T-cell (primary cell): ENCODE results near the gene LHPP. TPM values are rescaled to one million over a fixed set of nuclear protein-coding genes. Genes with fewer than 3 reads are reported as not detected.

ENCODE experiments used
- ATAC-seq, 4 experiments: fragments of 200-7000 bp in 3 of 4; fragments of 150-1000 bp in 1 of 4; cut with Tn5 transposase; replicated peaks in 1 of 4; 1 replicate in 3 of 4; 2 replicates in 1 of 4; pipeline ENCODE4 v1.10.0; 2021; ENCODE audit warnings: moderate library complexity in 3 of 4, mild to moderate bottlenecking in 2 of 4, moderate number of reproducible peaks in 1 of 4
- CTCF ChIA-PET, 2 donors: fragments of 300-600 bp; sonication (Branson Sonifier 250); formaldehyde crosslinking; loops; one replicate each; lab custom pipeline; 2022; ENCODE audit warnings: antibody characterized with exemption in 2 of 2; lab: Charles Lee
- POLR2A ChIA-PET, 2 donors: fragments of 300-600 bp; sonication (Branson Sonifier 250); formaldehyde crosslinking; loops; one replicate each; lab custom pipeline; 2022; ENCODE audit warnings: antibody characterized with exemption in 2 of 2; lab: Charles Lee
- DNase-seq, 35 experiments: peaks; one replicate each; pipeline versions ENCODE4 v3.0.0 to v3.0.0-alpha.2; 2013 to 2023
- H3K27ac ChIP-seq: one replicate; pipeline ENCODE4 v1.5.1; 2013; ENCODE audit warnings: low read length
- H3K27me3 ChIP-seq, 2 experiments: replicated peaks in 1 of 2; 1 replicate in 1 of 2; 2 replicates in 1 of 2; pipeline versions ENCODE4 v1.6.1 to v1.7.0; 2013; ENCODE audit warnings: low read length in 1 of 2, mixed read lengths in 1 of 2; ENCODE audit not compliant: control insufficient read depth in 2 of 2, insufficient read depth in 2 of 2; ENCODE audit errors: extremely low read depth in 1 of 2
- H3K36me3 ChIP-seq, 2 donors: 1 replicate in 1 of 2; 2 replicates in 1 of 2; pipeline versions ENCODE4 v1.6.1 to v1.7.0; 2013; ENCODE audit warnings: low read length in 1 of 2; ENCODE audit not compliant: control insufficient read depth in 2 of 2, insufficient read depth in 1 of 2; ENCODE audit errors: extremely low read depth in 1 of 2
- H3K4me1 ChIP-seq, 2 experiments: 1 replicate in 1 of 2; 2 replicates in 1 of 2; pipeline versions ENCODE4 v1.6.1 to v1.7.0; 2013; ENCODE audit warnings: low read length in 2 of 2, mixed read lengths in 1 of 2; ENCODE audit not compliant: insufficient read depth in 2 of 2, control insufficient read depth in 1 of 2; ENCODE audit errors: extremely low read depth in 1 of 2
- H3K4me3 ChIP-seq, 2 donors: 1 replicate in 1 of 2; 2 replicates in 1 of 2; pipeline versions ENCODE4 v1.5.1 to v1.7.0; 2013; ENCODE audit warnings: mild to moderate bottlenecking in 2 of 2, low read length in 1 of 2, moderate library complexity in 1 of 2; ENCODE audit not compliant: control insufficient read depth in 1 of 2; ENCODE audit errors: extremely low read depth in 1 of 2
- H3K9me3 ChIP-seq: 2 replicates; pipeline ENCODE4 v1.7.0; 2013
- H3K27ac Mint-ChIP-seq, 2 donors: one replicate each; pipeline ENCODE4 v1.8.0; 2020 to 2021; ENCODE audit warnings: mild to moderate bottlenecking in 2 of 2, mixed read lengths in 2 of 2
- H3K27me3 Mint-ChIP-seq, 2 donors: one replicate each; pipeline ENCODE4 v1.8.0; 2021 to 2022; ENCODE audit warnings: mixed read lengths in 2 of 2
- H3K36me3 Mint-ChIP-seq: one replicate; pipeline ENCODE4 v1.8.0; 2021; ENCODE audit warnings: mixed read lengths
- H3K4me1 Mint-ChIP-seq, 3 donors: one replicate each; pipeline ENCODE4 v1.8.0; 2020 to 2022; ENCODE audit warnings: mixed read lengths in 3 of 3, mild to moderate bottlenecking in 1 of 3
- H3K4me3 Mint-ChIP-seq, 3 donors: one replicate each; pipeline ENCODE4 v1.8.0; 2020 to 2022; ENCODE audit warnings: mild to moderate bottlenecking in 3 of 3, mixed read lengths in 3 of 3, moderate library complexity in 3 of 3
- H3K9me3 Mint-ChIP-seq, 3 donors: one replicate each; pipeline ENCODE4 v1.8.0; 2020 to 2022; ENCODE audit warnings: mixed read lengths in 3 of 3
- WGBS: methylation state at CpG from one replicate; pipeline ENCODE4 v1.1.5; 2013; ENCODE audit warnings: missing lambda C conversion rate; ENCODE audit not compliant: insufficient coverage; 5-methylcytosine and 5-hydroxymethylcytosine counted together
- total RNA-seq, 35 experiments: library from RNA in 6 of 35; stranded (reverse) in 6 of 35; fragments of 120-200 nt in 1 of 35; gene quantifications; one replicate each; pipeline versions ENCODE4 v1.2.1 to v1.2.4 and lab custom pipeline; 2013 to 2026

Gene LHPP
- total RNA-seq, 5 donors from 2014 or later (not counting 1 experiment from before 2014, with no cell fraction given), result 13.2 to 27.4 (median 22.3) TPM

DNA sequence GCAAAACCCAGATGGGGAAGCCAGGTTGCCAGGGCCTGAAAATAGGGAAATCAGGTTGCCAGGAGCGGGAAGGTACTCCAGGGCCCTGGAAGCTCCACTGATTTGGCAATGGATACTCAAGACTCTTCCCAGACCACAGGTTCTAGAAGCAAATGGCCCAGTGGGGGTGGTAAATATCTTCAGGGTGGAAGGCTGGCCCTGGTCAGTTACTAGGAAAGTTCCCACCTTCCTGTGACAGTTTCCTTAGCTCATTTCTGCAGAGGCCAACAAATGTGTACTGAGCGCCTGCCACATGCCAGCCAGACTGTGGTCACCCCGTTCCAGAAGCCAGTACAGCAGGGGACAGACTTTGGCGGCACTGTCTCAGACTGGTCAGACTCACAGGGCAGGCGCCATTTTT, 168.9 kb downstream of the LHPP start:
- Histone ChIP-seq H3K9me3 (peaks cover 2% of the 10 kb centered on the region), H3K27ac (peak overlapping the region; percentile 30), H3K36me3 (peaks cover 0 to 6% of the 10 kb centered on the region in 2 donors), H3K27me3 (no peaks in the 10 kb centered on the region), H3K4me1 (peaks cover 21 to 77% of the 10 kb centered on the region in 2 experiments), H3K4me3 (no peak overlapping the region)
- 92% methylated on average over 4 of the region's 5 CpGs for WGBS
- no peak for DNase-seq
- no peak for ATAC-seq
- CTCF ChIA-PET, result interaction anchor here (0.8 to 1.3 kb wide), 2 partner anchors 111 kb away, joined by 3 to 4 read pairs; no protein-coding TSS in a partner anchor
- Mint-ChIP-seq H3K27ac (peak overlapping the region; percentile 39 to 77), H3K27me3 (no peaks in the 10 kb centered on the region), H3K9me3 (no peaks in the 10 kb centered on the region), H3K4me3 (no peak overlapping the region), H3K4me1 (peaks cover 55 to 87% (median 67%) of the 10 kb centered on the region in 3 donors), H3K36me3 (peaks cover 16% of the 10 kb centered on the region)
- POLR2A ChIA-PET, result no interaction called here

DNA sequence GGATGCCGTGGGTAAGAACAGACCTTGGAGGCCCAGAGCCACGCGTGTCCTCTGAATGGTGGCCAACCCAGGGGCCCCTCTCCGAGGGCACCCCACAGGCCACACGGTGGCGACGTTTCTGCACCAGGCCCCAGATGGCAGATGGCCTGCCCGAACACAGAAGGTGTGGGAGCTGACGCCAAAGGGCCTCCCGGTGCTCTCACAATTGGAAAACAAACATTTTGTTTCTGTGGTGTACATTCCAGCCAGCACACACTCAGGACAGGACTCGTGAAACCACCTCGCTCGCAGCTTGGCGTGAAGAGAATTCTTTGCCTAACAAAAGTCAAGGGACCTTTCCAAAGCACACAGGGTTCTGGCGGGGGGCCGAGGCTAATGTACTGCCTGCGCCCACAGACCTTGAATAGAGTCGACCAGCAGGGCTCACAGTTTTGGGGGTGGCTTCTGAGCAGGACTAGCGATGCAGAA, 170.5 kb downstream of the LHPP start:
- Mint-ChIP-seq H3K27ac (peak overlapping the region; percentile 78 to 82), H3K4me1 (peaks cover 62 to 88% (median 69%) of the 10 kb centered on the region in 3 donors), H3K4me3 (peak overlapping the region in 1 of 3 donors; percentile 49), H3K9me3 (no peaks in the 10 kb centered on the region), H3K36me3 (peaks cover 16% of the 10 kb centered on the region), H3K27me3 (no peaks in the 10 kb centered on the region)
- Histone ChIP-seq H3K36me3 (peaks cover 0 to 6% of the 10 kb centered on the region in 2 donors), H3K27ac (peak overlapping the region; percentile 6), H3K9me3 (peaks cover 2% of the 10 kb centered on the region), H3K4me1 (peaks cover 27 to 77% of the 10 kb centered on the region in 2 experiments), H3K27me3 (no peaks in the 10 kb centered on the region), H3K4me3 (no peak overlapping the region)
- peak in 1 of 4 experiments; percentile 30 for ATAC-seq
- CTCF ChIA-PET, result interaction anchor here (0.6 to 1.3 kb wide), 7 partner anchors 12 to 555 kb away, joined by 3 to 12 read pairs (median 4); no protein-coding TSS in a partner anchor
- peak in 19 of 35 experiments; percentile 24 to 65 (median 44) for DNase-seq
- WGBS, result 75% methylated on average over 19 of the region's 19 CpGs
- POLR2A ChIA-PET, result no interaction called here

DNA sequence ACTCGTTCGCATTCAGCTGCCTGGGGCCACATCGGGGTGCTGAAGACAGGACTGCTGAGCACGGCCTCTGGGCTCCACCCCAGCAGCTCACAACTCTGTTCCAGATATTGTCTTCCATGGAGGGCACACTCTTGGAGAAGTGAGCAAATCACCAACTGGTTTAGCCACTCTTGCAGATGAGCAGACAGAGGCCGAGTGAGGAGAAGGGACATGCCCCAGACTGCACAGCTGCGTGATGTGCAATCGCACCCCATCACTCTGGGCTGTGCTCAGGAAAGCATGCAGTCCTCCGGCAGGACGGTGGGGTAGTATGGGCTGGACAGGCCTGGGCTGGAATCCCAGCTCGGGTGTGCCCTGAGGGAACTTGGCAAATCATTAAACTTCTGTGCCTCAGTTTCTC, 170.9 kb downstream of the LHPP start:
- no peaks in the 10 kb centered on the region for H3K27me3 ChIP-seq
- peak overlapping the region; percentile 34 to 65 for H3K27ac Mint-ChIP-seq
- peaks cover 0 to 6% of the 10 kb centered on the region in 2 donors for H3K36me3 ChIP-seq
- H3K4me1 Mint-ChIP-seq, result peaks cover 62 to 88% (median 69%) of the 10 kb centered on the region in 3 donors
- ATAC-seq (no peak), DNase-seq (no peak)
- peaks cover 16% of the 10 kb centered on the region for H3K36me3 Mint-ChIP-seq
- H3K4me1 ChIP-seq, result peaks cover 26 to 77% of the 10 kb centered on the region in 2 experiments
- ChIA-PET POLR2A (no interaction called here), CTCF (interaction anchor here (0.6 to 1.3 kb wide), 7 partner anchors 12 to 555 kb away, joined by 3 to 12 read pairs (median 4); no protein-coding TSS in a partner anchor)
- H3K9me3 ChIP-seq, result peaks cover 2% of the 10 kb centered on the region
- H3K4me3 Mint-ChIP-seq, result no peak overlapping the region
- H3K4me3 ChIP-seq, result no peak overlapping the region
- H3K9me3 Mint-ChIP-seq, result no peaks in the 10 kb centered on the region
- no peak overlapping the region for H3K27ac ChIP-seq
- 94% methylated on average over 10 of the region's 10 CpGs for WGBS
- no peaks in the 10 kb centered on the region for H3K27me3 Mint-ChIP-seq

DNA sequence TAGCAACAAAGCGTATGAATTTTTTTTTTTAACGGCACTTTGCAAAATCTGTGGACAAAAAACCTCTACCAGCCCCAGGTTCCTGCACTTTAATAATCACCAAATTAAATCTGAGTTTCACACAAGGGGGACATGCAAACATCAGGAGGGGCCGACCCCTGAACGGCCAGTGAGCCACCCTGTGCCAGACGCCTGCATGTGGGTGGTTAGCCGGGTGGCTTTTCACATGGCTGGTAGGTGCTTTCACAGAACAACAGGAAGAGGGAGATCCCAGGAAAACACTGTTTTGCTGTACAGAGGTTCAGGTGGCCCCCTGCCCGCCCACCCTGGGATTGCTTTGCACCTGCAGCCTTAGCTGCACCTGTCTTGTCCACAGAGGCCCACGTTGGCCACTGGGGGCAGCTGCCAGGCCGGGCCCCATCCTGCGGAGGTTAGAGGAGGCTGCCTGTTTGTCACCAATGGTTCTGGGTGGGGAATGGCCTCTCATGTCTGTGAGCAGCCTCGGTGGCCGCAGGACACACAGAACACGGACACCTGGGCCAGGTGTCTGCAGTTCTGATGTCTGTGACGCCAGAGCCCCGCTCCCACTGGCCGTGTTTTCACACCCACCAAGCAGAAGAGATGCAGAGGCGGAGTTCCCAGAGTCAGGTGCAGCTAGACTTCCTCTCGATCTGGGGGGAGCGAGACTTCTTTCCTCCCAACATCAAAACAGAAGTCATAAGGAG, 174.8 kb downstream of the LHPP start:
- Histone ChIP-seq H3K27me3 (no peaks in the 10 kb centered on the region), H3K36me3 (peaks cover 0 to 6% of the 10 kb centered on the region in 2 donors), H3K27ac (peak overlapping the region; percentile 62), H3K4me1 (peaks cover 40 to 77% of the 10 kb centered on the region in 2 experiments), H3K4me3 (peak overlapping the region in 1 of 2 donors; percentile 36), H3K9me3 (peaks cover 2% of the 10 kb centered on the region)
- peak in 24 of 35 experiments; percentile 21 to 70 (median 48) for DNase-seq
- ChIA-PET CTCF (interaction anchor here in 1 of 2 donors (1.0 kb wide), 2 partner anchors 105 to 109 kb away, joined by 4 to 7 read pairs; no protein-coding TSS in a partner anchor), POLR2A (no interaction called here)
- Mint-ChIP-seq H3K4me3 (peak overlapping the region; percentile 70 to 72 (median 70)), H3K9me3 (no peaks in the 10 kb centered on the region), H3K27me3 (no peaks in the 10 kb centered on the region), H3K4me1 (peaks cover 62 to 93% (median 78%) of the 10 kb centered on the region in 3 donors), H3K36me3 (peaks cover 16% of the 10 kb centered on the region), H3K27ac (peak overlapping the region; percentile 97 to 99)
- 22% methylated on average over 10 of the region's 19 CpGs for WGBS
- ATAC-seq, result peak; percentile 63 to 72 (median 66)

DNA sequence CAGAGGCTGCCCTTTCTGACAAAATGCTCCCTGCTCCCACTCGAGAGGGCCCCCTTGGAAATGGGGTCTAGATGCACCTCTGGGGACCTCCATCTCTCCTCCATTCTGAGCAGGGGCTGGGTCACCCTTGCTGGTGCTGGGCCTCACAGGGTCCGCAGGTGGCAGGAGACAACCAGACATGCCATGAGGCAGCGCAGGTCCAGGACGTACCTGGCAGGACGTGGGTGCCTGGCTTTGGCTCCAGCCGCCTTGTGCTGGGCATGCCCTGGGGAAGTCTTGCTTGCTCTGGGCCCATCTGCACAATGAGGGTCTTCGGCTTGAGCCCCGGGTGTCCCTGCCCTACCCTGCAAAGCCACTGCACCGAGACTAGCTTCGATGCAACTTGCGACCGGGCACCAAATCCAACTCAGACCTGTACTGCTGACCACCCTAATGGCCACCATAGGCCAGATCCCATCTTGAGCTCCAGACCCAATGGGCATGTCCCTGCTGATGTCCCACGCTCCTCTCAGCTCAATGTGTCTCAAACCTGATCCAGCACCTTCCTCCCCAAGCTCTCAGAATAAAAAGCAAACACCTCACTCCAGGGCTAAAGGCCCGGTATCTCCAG, 175.6 kb downstream of the LHPP start:
- Histone ChIP-seq H3K9me3 (peaks cover 2% of the 10 kb centered on the region), H3K36me3 (peaks cover 0 to 5% of the 10 kb centered on the region in 2 donors), H3K4me1 (peaks cover 42 to 77% of the 10 kb centered on the region in 2 experiments), H3K4me3 (peak overlapping the region in 1 of 2 donors; percentile 36), H3K27ac (peak overlapping the region; percentile 62), H3K27me3 (no peaks in the 10 kb centered on the region)
- DNase-seq, result no peak
- peak in 2 of 4 experiments; percentile 5 for ATAC-seq
- peaks cover 16% of the 10 kb centered on the region for H3K36me3 Mint-ChIP-seq
- no peaks in the 10 kb centered on the region for H3K27me3 Mint-ChIP-seq
- peak overlapping the region; percentile 97 to 99 for H3K27ac Mint-ChIP-seq
- peaks cover 62 to 93% (median 78%) of the 10 kb centered on the region in 3 donors for H3K4me1 Mint-ChIP-seq
- peak overlapping the region; percentile 70 to 72 (median 70) for H3K4me3 Mint-ChIP-seq
- ChIA-PET CTCF (interaction anchor here (1.0 to 1.9 kb wide), 4 partner anchors 104 to 108 kb away, joined by 4 to 7 read pairs (median 4); no protein-coding TSS in a partner anchor), POLR2A (interaction anchor here in 1 of 2 donors (0.6 kb wide), 1 partner anchor 35 kb away, joined by 4 read pairs; no protein-coding TSS in a partner anchor)
- WGBS, result 90% methylated on average over 14 of the region's 14 CpGs
- no peaks in the 10 kb centered on the region for H3K9me3 Mint-ChIP-seq
